ENCODE results near the gene DYSF.

DYSF gene

DNA sequence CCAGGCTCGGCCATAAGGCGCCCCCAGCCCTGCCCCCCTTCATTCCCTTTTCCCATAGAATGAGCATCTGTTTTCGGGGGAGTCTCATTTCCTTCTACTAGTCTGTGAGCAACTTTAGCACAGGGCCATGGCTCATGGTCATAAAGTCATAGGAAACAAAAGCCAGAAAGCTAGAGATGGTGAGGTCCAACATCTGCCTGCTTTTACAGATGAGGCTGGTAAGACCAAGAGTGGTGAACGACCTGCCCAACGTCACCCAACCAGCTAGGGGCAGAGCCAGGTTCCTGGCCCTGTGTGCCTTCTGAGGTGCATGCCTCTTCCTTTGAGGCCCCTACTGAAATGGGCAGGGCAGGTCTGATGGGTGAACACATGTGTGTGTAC is 212.7 kb downstream of the DYSF start:
- Histone ChIP-seq H3K79me2 (ENCODE audit: control insufficient read depth, insufficient read depth, low read length, unreplicated experiment) (no peaks in the 10 kb centered on the region), H3K4me3 (ENCODE audit: low read depth, low read length) (no peak overlapping the region), H3K27me3 (ENCODE audit: insufficient read depth, low read length) (no peaks in the 10 kb centered on the region), H3K4me1 (ENCODE audit: control insufficient read depth, insufficient read depth, low read length, unreplicated experiment) (no peaks in the 10 kb centered on the region), H3K27ac (ENCODE audit: low read depth, low read length) (no peak overlapping the region), H3K36me3 (ENCODE audit: insufficient read depth, low read length) (no peaks in the 10 kb centered on the region), H2AFZ (ENCODE audit: low read length, unreplicated experiment) (no peak overlapping the region)

DNA sequence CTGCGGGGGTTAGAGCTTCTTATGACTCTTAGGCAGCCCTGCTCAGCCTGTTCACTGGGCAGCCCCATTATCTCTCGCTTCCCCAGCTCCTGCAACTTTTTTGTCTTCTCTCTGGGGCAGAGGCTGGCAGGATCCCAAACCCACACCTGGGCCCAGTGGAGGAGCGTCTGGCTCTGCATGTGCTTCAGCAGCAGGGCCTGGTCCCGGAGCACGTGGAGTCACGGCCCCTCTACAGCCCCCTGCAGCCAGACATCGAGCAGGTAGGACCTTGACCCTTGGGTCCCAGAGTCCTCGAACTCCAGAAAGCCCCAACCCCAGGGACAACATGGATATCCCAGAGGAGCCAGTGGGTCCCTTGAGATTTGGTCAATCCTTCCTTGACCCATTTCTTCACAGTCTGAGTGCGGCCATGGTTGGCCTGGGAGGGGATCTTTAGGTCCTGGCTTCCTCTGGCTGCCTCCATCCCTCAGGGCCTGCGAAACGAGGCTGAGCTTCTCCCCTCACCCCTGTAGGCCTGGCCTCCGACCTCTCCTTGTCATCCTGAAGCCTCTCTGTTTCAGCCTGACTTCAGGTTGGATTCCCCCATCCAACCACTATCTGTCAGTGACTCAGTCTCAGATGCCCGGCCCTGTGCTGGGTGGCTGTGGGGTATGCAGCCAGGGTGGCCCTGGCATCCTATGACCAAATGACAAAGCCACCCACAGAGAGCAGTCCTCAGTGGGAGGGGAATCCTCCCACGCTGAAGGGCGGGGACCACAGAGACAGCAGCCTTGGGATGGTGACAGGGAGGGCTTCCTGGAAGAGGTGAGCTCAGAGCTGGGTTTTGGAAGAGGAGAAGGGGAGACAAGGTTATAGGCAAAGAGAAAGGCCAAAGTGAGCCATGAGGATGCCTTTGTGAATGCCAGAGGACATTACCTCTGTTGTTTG is 214.2 kb downstream of the DYSF start:
- Histone ChIP-seq H3K4me3 (ENCODE audit: low read depth, low read length) (no peak overlapping the region), H3K79me2 (ENCODE audit: control insufficient read depth, insufficient read depth, low read length, unreplicated experiment) (no peaks in the 10 kb centered on the region), H3K27me3 (ENCODE audit: insufficient read depth, low read length) (no peaks in the 10 kb centered on the region), H3K27ac (ENCODE audit: low read depth, low read length) (no peak overlapping the region), H2AFZ (ENCODE audit: low read length, unreplicated experiment) (no peak overlapping the region), H3K36me3 (ENCODE audit: insufficient read depth, low read length) (no peaks in the 10 kb centered on the region), H3K4me1 (ENCODE audit: control insufficient read depth, insufficient read depth, low read length, unreplicated experiment) (no peaks in the 10 kb centered on the region)

DNA sequence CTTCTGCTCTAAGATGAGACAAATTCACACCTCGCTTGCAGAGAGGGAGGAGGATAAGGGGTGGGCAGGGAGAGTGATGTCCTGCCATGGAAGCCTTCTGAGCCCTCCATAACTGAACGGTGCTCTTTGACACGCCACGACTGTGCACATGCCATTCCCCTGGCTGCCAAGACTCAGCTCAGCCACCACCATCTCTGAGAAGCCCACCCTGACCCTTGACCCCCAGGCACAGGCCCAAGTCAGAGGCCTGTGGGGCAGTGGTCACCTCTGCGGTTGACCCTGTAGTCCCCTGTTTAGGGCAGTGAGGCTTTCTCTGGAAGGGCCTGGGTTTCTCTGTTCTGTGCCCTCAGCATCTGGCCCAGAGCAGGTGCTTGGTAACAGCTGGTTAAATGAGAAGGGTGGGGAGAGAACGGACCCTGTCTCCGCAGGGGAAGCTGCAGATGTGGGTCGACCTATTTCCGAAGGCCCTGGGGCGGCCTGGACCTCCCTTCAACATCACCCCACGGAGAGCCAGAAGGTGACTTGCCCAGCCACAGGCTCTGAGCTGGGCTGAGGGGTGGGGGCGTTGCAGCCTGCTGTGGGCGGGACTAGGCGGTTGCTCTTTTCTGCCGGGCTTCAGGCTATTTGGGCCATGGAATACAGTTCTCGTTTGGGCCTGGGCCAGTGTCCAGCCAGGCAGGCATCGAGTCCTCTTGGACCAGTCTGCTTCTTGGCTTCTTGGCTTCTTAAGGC is 215.1 kb downstream of the DYSF start:
- Histone ChIP-seq H3K36me3 (ENCODE audit: insufficient read depth, low read length) (no peaks in the 10 kb centered on the region), H3K27ac (ENCODE audit: low read depth, low read length) (no peak overlapping the region), H3K79me2 (ENCODE audit: control insufficient read depth, insufficient read depth, low read length, unreplicated experiment) (no peaks in the 10 kb centered on the region), H3K27me3 (ENCODE audit: insufficient read depth, low read length) (no peaks in the 10 kb centered on the region), H2AFZ (ENCODE audit: low read length, unreplicated experiment) (no peak overlapping the region), H3K4me3 (ENCODE audit: low read depth, low read length) (no peak overlapping the region), H3K4me1 (ENCODE audit: control insufficient read depth, insufficient read depth, low read length, unreplicated experiment) (no peaks in the 10 kb centered on the region)

DNA sequence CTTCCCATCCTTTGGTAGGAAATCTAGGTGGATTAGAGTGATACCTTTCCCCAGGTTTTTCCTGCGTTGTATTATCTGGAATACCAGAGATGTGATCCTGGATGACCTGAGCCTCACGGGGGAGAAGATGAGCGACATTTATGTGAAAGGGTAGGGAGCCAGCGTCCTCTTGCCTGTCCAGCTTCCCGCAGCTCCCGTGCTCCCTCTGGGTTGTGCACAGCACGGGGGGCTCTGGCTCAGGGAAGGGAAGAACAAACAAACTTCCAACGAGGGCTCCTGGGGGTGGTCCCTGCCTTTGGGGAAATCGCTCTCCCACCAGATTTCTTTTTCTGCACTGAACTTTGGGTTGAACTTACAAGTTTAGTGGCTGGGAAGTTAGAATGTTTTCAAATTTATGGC is 215.7 kb downstream of the DYSF start:
- no peak overlapping the region for H3K27ac ChIP-seq (ENCODE audit: low read depth, low read length)
- no peaks in the 10 kb centered on the region for H3K27me3 ChIP-seq (ENCODE audit: insufficient read depth, low read length)
- no peaks in the 10 kb centered on the region for H3K79me2 ChIP-seq (ENCODE audit: control insufficient read depth, insufficient read depth, low read length, unreplicated experiment)
- no peaks in the 10 kb centered on the region for H3K4me1 ChIP-seq (ENCODE audit: control insufficient read depth, insufficient read depth, low read length, unreplicated experiment)
- H3K4me3 ChIP-seq (ENCODE audit: low read depth, low read length) = no peak overlapping the region
- H2AFZ ChIP-seq (ENCODE audit: low read length, unreplicated experiment) = no peak overlapping the region
- H3K36me3 ChIP-seq (ENCODE audit: insufficient read depth, low read length) = no peaks in the 10 kb centered on the region

DNA sequence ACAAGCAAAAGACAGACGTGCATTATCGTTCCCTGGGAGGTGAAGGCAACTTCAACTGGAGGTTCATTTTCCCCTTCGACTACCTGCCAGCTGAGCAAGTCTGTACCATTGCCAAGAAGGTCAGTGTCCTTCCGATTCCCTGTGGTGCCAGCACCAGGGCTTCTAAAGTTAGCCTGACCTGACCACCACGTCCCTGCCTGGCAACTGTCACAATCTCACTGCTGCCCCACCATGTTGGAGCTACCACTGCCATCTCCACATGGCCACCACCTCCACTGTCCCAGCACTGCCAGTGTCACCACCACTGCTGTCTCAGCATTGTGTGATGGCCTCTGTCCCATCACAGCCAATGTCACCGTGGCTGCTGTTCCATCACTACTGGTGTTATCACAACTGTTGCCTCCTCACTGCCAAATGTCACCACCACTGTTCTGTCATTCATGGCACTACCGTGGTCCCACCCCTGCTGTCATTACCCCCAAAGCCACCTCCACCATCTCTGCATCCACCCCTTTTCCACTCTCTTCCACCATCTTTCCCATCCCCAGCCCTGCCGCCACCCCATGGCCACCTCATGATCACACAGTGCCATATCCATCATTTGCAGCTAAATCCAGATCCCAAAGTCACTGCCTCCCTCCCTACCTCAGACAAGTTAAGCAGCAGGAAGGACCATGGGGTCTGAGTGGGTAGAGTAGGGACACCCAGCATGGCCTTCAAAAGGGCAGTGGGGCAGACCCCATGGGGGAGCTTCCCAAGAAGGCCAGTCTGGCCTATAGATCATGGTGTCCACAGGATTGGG is 216.5 kb downstream of the DYSF start:
- Histone ChIP-seq H3K4me1 (ENCODE audit: control insufficient read depth, insufficient read depth, low read length, unreplicated experiment) (no peaks in the 10 kb centered on the region), H3K27ac (ENCODE audit: low read depth, low read length) (no peak overlapping the region), H3K4me3 (ENCODE audit: low read depth, low read length) (no peak overlapping the region), H3K27me3 (ENCODE audit: insufficient read depth, low read length) (no peaks in the 10 kb centered on the region), H3K79me2 (ENCODE audit: control insufficient read depth, insufficient read depth, low read length, unreplicated experiment) (no peaks in the 10 kb centered on the region), H3K36me3 (ENCODE audit: insufficient read depth, low read length) (no peaks in the 10 kb centered on the region), H2AFZ (ENCODE audit: low read length, unreplicated experiment) (no peak overlapping the region)

DNA sequence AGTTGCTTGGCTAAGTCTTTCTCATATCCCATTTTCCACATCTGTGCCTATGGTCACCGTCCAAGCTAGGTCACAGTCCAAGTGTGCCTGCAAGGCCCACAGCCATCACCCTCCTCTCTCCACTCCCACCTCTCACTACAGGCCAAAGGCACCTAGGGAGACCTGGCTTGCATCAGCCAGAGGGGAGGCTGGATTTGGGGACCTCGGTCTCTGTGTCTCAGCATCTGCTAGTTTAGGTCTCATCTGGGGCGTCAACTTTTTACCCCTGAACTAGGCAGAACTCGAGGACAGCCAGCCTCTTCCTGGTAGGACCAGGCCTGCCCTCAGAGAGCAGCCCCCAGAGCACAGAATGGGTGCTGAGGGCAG is 217.1 kb downstream of the DYSF start:
- Histone ChIP-seq H3K36me3 (ENCODE audit: insufficient read depth, low read length) (no peaks in the 10 kb centered on the region), H3K4me1 (ENCODE audit: control insufficient read depth, insufficient read depth, low read length, unreplicated experiment) (no peaks in the 10 kb centered on the region), H3K79me2 (ENCODE audit: control insufficient read depth, insufficient read depth, low read length, unreplicated experiment) (no peaks in the 10 kb centered on the region), H3K4me3 (ENCODE audit: low read depth, low read length) (no peak overlapping the region), H2AFZ (ENCODE audit: low read length, unreplicated experiment) (no peak overlapping the region), H3K27me3 (ENCODE audit: insufficient read depth, low read length) (no peaks in the 10 kb centered on the region), H3K27ac (ENCODE audit: low read depth, low read length) (no peak overlapping the region)

DNA sequence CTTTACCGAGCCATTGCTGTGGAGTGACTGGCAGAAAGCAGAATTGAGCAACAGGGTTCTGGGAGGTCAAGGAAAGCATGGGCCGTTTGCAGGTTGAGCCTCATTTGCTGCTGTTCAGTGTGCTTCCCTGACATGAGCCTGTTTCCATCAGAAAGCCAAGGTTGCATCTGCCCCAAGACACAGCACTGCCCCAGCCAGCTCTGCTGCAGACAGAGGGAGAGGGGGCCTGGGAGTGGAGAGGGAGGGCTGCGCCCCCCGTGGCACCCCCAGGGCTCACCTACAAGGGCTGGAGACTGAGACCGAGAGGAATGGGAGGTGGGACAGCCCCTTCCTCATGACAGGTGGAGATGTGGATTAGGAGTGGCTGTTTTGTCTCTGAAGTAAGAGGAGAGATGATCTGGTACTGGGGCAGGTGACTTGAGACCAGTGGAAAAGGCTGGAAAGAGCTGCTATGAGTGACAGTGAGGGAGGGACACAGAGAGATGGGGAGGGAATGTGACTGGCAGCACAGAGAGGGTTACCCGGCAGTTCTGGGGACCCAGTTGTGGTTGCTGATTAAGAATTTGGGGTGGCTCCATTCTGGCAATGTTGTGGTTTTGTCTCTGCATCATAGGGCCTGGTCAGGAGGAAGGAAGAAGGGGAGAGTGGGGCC is 218.0 kb downstream of the DYSF start:
- no peaks in the 10 kb centered on the region for H3K4me1 ChIP-seq (ENCODE audit: control insufficient read depth, insufficient read depth, low read length, unreplicated experiment)
- H3K27me3 ChIP-seq (ENCODE audit: insufficient read depth, low read length) = no peaks in the 10 kb centered on the region
- no peak overlapping the region for H3K27ac ChIP-seq (ENCODE audit: low read depth, low read length)
- no peaks in the 10 kb centered on the region for H3K79me2 ChIP-seq (ENCODE audit: control insufficient read depth, insufficient read depth, low read length, unreplicated experiment)
- no peak overlapping the region for H2AFZ ChIP-seq (ENCODE audit: low read length, unreplicated experiment)
- H3K36me3 ChIP-seq (ENCODE audit: insufficient read depth, low read length) = no peaks in the 10 kb centered on the region
- no peak overlapping the region for H3K4me3 ChIP-seq (ENCODE audit: low read depth, low read length)

DNA sequence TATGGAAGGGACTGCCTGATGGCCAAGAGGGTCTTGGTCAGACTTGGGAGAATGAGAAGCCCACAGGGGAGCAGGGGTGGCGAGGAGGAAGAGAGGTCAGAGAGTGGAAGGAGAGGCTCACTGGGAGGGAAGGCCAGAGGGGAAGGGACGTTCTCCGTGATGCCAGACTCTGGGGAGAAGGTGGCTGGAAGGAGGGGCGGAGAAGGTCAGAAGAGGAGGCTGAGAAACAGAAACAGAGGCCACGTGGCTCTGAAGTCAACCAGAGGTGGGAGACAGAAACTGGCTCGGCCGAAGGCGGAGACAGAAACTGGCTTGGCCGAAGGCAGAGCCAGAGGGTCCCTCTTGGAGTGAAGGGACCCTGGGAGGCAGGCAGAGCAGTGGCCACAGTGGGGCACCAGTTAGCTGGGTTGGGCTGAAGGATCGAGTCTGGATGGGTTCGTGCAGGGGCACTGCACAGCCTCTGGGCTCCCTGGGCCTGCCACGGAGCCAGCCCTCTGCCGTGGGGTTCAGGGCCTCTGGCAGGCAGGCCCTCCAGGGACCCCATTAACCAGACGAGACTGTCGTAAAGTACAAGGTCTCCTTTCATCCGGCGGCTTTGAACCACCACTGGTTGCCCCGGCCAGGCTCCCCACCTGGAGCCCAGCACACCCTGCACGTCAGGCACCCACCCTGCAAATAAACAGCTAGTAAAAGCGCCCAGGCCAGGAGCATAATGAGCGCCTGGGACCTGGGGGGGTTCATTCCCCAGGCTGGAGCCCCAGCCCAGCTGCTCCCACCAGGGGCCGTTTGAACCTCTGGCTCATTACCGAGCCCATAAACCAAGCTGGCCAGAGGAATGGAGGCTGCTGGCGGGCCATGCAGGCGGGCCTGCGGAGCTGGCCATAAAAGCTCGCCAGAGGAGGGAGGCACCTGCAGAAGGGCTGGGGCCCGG is 218.8 kb downstream of the DYSF start:
- H3K27ac ChIP-seq (ENCODE audit: low read depth, low read length) = no peak overlapping the region
- H3K4me1 ChIP-seq (ENCODE audit: control insufficient read depth, insufficient read depth, low read length, unreplicated experiment) = no peaks in the 10 kb centered on the region
- no peaks in the 10 kb centered on the region for H3K36me3 ChIP-seq (ENCODE audit: insufficient read depth, low read length)
- H3K79me2 ChIP-seq (ENCODE audit: control insufficient read depth, insufficient read depth, low read length, unreplicated experiment) = no peaks in the 10 kb centered on the region
- no peak overlapping the region for H2AFZ ChIP-seq (ENCODE audit: low read length, unreplicated experiment)
- H3K4me3 ChIP-seq (ENCODE audit: low read depth, low read length) = no peak overlapping the region
- peaks cover 3% of the 10 kb centered on the region; the same call in 1 of the 2 replicates for H3K27me3 ChIP-seq (ENCODE audit: insufficient read depth, low read length)

DNA sequence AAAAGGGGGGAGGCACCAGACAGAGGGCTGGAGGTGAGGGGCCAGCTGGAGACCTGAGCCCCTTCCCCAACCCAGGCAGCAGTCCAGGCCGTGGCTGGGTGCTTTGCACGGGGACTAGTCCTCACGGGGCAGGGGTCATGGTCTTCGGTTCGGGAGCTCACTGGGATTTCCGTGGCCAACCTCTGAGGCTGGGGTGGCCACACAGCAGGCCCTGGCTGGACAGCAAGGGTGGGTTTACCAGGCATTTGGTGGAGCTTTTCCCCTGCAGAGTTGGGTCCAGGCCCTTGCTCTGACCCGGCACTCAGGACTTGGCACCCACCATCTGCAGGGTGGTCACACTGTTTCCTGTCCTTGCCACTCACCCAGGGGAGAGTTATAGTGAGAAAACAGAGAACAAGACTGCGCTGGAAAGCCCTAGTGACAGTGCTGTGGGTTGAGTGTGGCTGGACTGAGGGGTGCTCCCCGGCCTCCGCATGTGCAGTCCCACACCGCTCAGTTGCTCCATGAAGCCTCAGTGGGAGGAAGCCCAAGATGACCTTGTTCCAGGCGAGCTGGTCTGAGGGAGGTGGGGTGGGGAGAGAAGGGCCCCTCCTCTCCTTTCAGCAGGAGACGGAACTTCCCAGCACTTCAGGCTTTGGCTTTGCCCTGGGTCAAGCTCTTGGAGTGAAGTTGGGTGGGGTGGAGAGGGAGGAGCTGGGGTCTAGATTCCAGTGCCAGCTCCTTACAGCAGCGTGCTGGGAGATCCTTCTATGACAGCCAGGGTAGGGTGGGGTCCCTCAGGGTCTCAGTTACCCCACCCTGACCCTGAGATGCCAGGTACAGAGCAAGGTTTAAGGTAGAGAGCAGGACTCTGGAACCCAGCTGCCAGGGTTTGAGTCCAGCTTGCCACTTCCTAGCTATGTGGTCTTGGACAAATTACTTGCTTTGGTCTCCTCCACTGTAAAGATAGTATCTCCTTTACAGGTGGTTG is 219.8 kb downstream of the DYSF start:
- Histone ChIP-seq H3K79me2 (ENCODE audit: control insufficient read depth, insufficient read depth, low read length, unreplicated experiment) (no peaks in the 10 kb centered on the region), H3K4me1 (ENCODE audit: control insufficient read depth, insufficient read depth, low read length, unreplicated experiment) (no peaks in the 10 kb centered on the region), H2AFZ (ENCODE audit: low read length, unreplicated experiment) (no peak overlapping the region), H3K4me3 (ENCODE audit: low read depth, low read length) (no peak overlapping the region), H3K27ac (ENCODE audit: low read depth, low read length) (no peak overlapping the region), H3K27me3 (ENCODE audit: insufficient read depth, low read length) (peaks cover 3% of the 10 kb centered on the region; the same call in 1 of the 2 replicates), H3K36me3 (ENCODE audit: insufficient read depth, low read length) (no peaks in the 10 kb centered on the region)

Measured in ACC112 (cell line).